Endothelial cell of umbilical vein (primary cell): ENCODE results near the gene LAMA5. TPM values are rescaled to one million over a fixed set of nuclear protein-coding genes. Genes with fewer than 3 reads are reported as not detected.

ENCODE experiments used
- BruUV-seq: library from RNA; stranded (reverse); fragments of 400-500 nt; replicated peaks from 2 replicates; lab custom pipeline; 2021; lab: Mats Ljungman, UMichigan
- CTCF ChIA-PET: fragments of 300-600, 350-600 bp; sonication (Branson Sonifier 250); formaldehyde crosslinking; loops from one replicate; lab custom pipeline; 2021; ENCODE audit warnings: antibody characterized with exemption, inconsistent platforms; lab: Charles Lee
- POLR2A ChIA-PET: fragments of 300-600, 350-600 bp; sonication (Branson Sonifier 250); formaldehyde crosslinking; loops from one replicate; lab custom pipeline; 2021; ENCODE audit warnings: antibody characterized with exemption, inconsistent platforms; lab: Charles Lee
- DNase-seq: peaks from one replicate; pipeline ENCODE4 v3.0.0-alpha.2; 2011; ENCODE audit warnings: low read depth, low spot score
- FAIRE-seq: peaks from 2 replicates; lab custom pipeline; 2011; peaks lifted over from hg19 to GRCh38; lab: Jason Lieb, UNC
- H2AFZ ChIP-seq: 2 replicates; pipeline ENCODE4 v1.6.0; 2012; ENCODE audit warnings: low read depth, low read length, control low read depth, inconsistent platforms
- H3K27ac ChIP-seq: 2 replicates; pipeline ENCODE4 v1.5.1; 2011; ENCODE audit warnings: low read depth, mild to moderate bottlenecking, control low read depth, low read length, moderate library complexity; ENCODE audit not compliant: insufficient read depth
- H3K27me3 ChIP-seq, 2 experiments: 2 replicates each; pipeline versions ENCODE4 v1.6.0 to v1.6.1; 2011; ENCODE audit warnings: low read length in 2 of 2, mixed read lengths in 1 of 2; ENCODE audit not compliant: control insufficient read depth in 2 of 2, insufficient read depth in 2 of 2
- H3K36me3 ChIP-seq, 2 experiments: 2 replicates in 1 of 2; 3 replicates in 1 of 2; pipeline ENCODE4 v1.5.1; 2011; ENCODE audit warnings: low read length in 2 of 2, mild to moderate bottlenecking in 1 of 2, moderate library complexity in 1 of 2; ENCODE audit not compliant: control insufficient read depth in 2 of 2, insufficient read depth in 2 of 2; ENCODE audit errors: extremely low read depth in 1 of 2
- H3K4me1 ChIP-seq: 3 replicates; pipeline ENCODE4 v1.5.1; 2011; ENCODE audit warnings: mild to moderate bottlenecking, low read length; ENCODE audit not compliant: control insufficient read depth, insufficient read depth; ENCODE audit errors: extremely low read depth
- H3K4me2 ChIP-seq: 2 replicates; pipeline ENCODE4 v1.6.1; 2011; ENCODE audit warnings: low read length, control low read depth, mixed read lengths; ENCODE audit not compliant: insufficient read depth
- H3K4me3 ChIP-seq, 3 experiments: fragments of 200-600 bp in 1 of 3; sonication (generic), shearing (Covaris generic) in 1 of 3; replicated peaks in 1 of 3; 2 replicates each; pipeline ENCODE4 v1.5.1; 2011 to 2016; ENCODE audit warnings: control low read depth in 3 of 3, low read length in 3 of 3, mild to moderate bottlenecking in 2 of 3, inconsistent platforms in 1 of 3, low read depth in 1 of 3, moderate library complexity in 1 of 3; ENCODE audit not compliant: insufficient read depth in 1 of 3
- H3K79me2 ChIP-seq: 2 replicates; pipeline ENCODE4 v1.6.0; 2012; ENCODE audit warnings: low read length, inconsistent platforms; ENCODE audit not compliant: control insufficient read depth, insufficient read depth
- H3K9ac ChIP-seq: replicated peaks from 2 replicates; pipeline ENCODE3; 2011; ENCODE audit warnings: low read length, control low read depth; ENCODE audit not compliant: insufficient read depth; ENCODE audit errors: extremely low read depth
- H3K9me1 ChIP-seq: replicated peaks from 3 replicates; pipeline ENCODE4 v1.6.0; 2011; ENCODE audit warnings: mild to moderate bottlenecking, low read length; ENCODE audit not compliant: control insufficient read depth, insufficient read depth; ENCODE audit errors: extremely low read depth
- H3K9me3 ChIP-seq: replicated peaks from 2 replicates; pipeline ENCODE4 v1.5.1; 2012; ENCODE audit warnings: low read length, inconsistent platforms; ENCODE audit not compliant: control insufficient read depth, insufficient read depth
- H4K20me1 ChIP-seq: replicated peaks from 2 replicates; pipeline ENCODE3; 2011; ENCODE audit warnings: mild to moderate bottlenecking, low read length; ENCODE audit not compliant: control insufficient read depth, insufficient read depth; ENCODE audit errors: extremely low read depth
- EZH2 ChIP-seq: IDR thresholded peaks from 2 replicates; pipeline ENCODE4 v1.6.1; 2012; ENCODE audit warnings: borderline replicate concordance, low read depth, mild to moderate bottlenecking, moderate library complexity, low read length, inconsistent platforms; ENCODE audit not compliant: severe bottlenecking
- FOS ChIP-seq: IDR thresholded peaks from 2 replicates; pipeline ENCODE4 v1.6.1; 2011; ENCODE audit warnings: mild to moderate bottlenecking, low read length, moderate library complexity, borderline replicate concordance; ENCODE audit not compliant: insufficient read depth
- GATA2 ChIP-seq: IDR thresholded peaks from 2 replicates; pipeline ENCODE4 v1.7.0; 2011; ENCODE audit warnings: low read depth, mild to moderate bottlenecking, moderate library complexity, mixed read lengths, low read length; ENCODE audit not compliant: insufficient read length, insufficient read depth
- JUN ChIP-seq: IDR thresholded peaks from 2 replicates; pipeline ENCODE4 v1.6.1; 2011; ENCODE audit warnings: borderline replicate concordance, low read depth; ENCODE audit not compliant: insufficient read length, insufficient read depth
- MYC ChIP-seq: IDR thresholded peaks from one replicate; pipeline ENCODE4 v1.6.1; 2011; ENCODE audit warnings: mild to moderate bottlenecking, low read depth, low read length
- POLR2A ChIP-seq: IDR thresholded peaks from 2 replicates; pipeline ENCODE4 v1.6.1; 2012; ENCODE audit warnings: low read depth, mild to moderate bottlenecking, control low read depth, low read length
- POLR2AphosphoS5 ChIP-seq: IDR thresholded peaks from 2 replicates; pipeline ENCODE4 v1.6.1; 2012; ENCODE audit warnings: low read depth, mild to moderate bottlenecking, control low read depth, low read length, moderate library complexity; ENCODE audit not compliant: insufficient read depth
- dilution Hi-C: fragments of 300-500 bp; cut with MboI; formaldehyde crosslinking; loops from one replicate; pipeline ENCODE4 v1.15.0; 2019; ENCODE audit warnings: low sequenced_read_pairs; ENCODE audit not compliant: extremely low pct_ligation_motif_present
- intact Hi-C: fragments of 100-400 bp; cut with micrococcal nuclease; formaldehyde crosslinking; loops from one replicate; pipeline ENCODE4 v1.10.0; 2022
- polyA plus RNA-seq, 4 experiments: library from polyadenylated mRNA; depleted of rRNA in 3 of 4; stranded (reverse) in 3 of 4; unstranded in 1 of 4; fragments of >200 nt; gene quantifications; 2 replicates each; pipeline versions ENCODE4 v1.2.1 to v1.2.3, GENCODE V29; 2011 to 2012; ENCODE audit warnings: missing spikeins in 1 of 4
- total RNA-seq: library from RNA; stranded (reverse); gene quantifications from 2 replicates; pipeline ENCODE4 v1.2.3, GENCODE V29; 2021
- TF ChIP-seq, protein P1 (sequence below): IDR thresholded peaks from 2 replicates; pipeline ENCODE4 v1.6.1; 2011; ENCODE audit not compliant: insufficient read depth, insufficient read length
- TF ChIP-seq, protein P2 (sequence below), 2 donors: IDR thresholded peaks; 1 replicate in 1 of 2; 2 replicates in 1 of 2; pipeline ENCODE4 v1.5.1; 2011; ENCODE audit warnings: low read length in 2 of 2, mild to moderate bottlenecking in 2 of 2, moderate library complexity in 2 of 2, control low read depth in 1 of 2, inconsistent platforms in 1 of 2, low read depth in 1 of 2; ENCODE audit not compliant: insufficient read depth in 1 of 2; ENCODE audit errors: extremely low read depth in 1 of 2

The LAMA5 gene
- total and polyA plus RNA-seq, 2 donors (not counting 3 experiments of a cell fraction or from before 2014, with no cell fraction given) = 24.0 to 145 TPM

- Histone ChIP-seq H4K20me1 (no peaks in the 10 kb centered on the region), H3K9me1 (no peaks in the 10 kb centered on the region), H3K79me2 (peaks cover 50% of the 10 kb centered on the region), H3K27ac (no peak overlapping the region), H3K9me3 (no peaks in the 10 kb centered on the region), H2AFZ (no peak overlapping the region), H3K36me3 (peaks cover 2 to 15% of the 10 kb centered on the region in 2 experiments), H3K4me3 (no peak overlapping the region), H3K4me1 (peaks cover 26% of the 10 kb centered on the region), H3K27me3 (no peaks in the 10 kb centered on the region), H3K4me2 (no peak overlapping the region), H3K9ac (no peak overlapping the region)
- dilution Hi-C loops (no loop called here), intact Hi-C loops (no loop called here)
- FAIRE-seq (no peak), DNase-seq (no peak)
- BruUV-seq = no TSS peak
- CTCF ChIA-PET = interaction anchor here (0.9 kb wide), 1 partner anchor 30 kb away, joined by 3 read pairs; no protein-coding TSS in a partner anchor
- POLR2A ChIA-PET = no interaction called here
- TF ChIP-seq JUN = no peak
- no peak for TF ChIP-seq EZH2
- TF ChIP-seq MYC = no peak
- no peak for TF ChIP-seq POLR2AphosphoS5
- TF ChIP-seq GATA2 = no peak
- TF ChIP-seq FOS = no peak
- TF ChIP-seq, protein P1, sequence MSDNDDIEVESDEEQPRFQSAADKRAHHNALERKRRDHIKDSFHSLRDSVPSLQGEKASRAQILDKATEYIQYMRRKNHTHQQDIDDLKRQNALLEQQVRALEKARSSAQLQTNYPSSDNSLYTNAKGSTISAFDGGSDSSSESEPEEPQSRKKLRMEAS = no peak
- TF ChIP-seq, protein P2, sequence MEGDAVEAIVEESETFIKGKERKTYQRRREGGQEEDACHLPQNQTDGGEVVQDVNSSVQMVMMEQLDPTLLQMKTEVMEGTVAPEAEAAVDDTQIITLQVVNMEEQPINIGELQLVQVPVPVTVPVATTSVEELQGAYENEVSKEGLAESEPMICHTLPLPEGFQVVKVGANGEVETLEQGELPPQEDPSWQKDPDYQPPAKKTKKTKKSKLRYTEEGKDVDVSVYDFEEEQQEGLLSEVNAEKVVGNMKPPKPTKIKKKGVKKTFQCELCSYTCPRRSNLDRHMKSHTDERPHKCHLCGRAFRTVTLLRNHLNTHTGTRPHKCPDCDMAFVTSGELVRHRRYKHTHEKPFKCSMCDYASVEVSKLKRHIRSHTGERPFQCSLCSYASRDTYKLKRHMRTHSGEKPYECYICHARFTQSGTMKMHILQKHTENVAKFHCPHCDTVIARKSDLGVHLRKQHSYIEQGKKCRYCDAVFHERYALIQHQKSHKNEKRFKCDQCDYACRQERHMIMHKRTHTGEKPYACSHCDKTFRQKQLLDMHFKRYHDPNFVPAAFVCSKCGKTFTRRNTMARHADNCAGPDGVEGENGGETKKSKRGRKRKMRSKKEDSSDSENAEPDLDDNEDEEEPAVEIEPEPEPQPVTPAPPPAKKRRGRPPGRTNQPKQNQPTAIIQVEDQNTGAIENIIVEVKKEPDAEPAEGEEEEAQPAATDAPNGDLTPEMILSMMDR (IDR thresholded peaks at IDR 0.05; ENCODE audit: extremely low read depth in 1 of 2, insufficient read depth in 1 of 2, low read depth in 1 of 2, low read length in 2 of 2) = no peak
- no peak for TF ChIP-seq POLR2A
These were observed 14.5 kb downstream of the LAMA5 start for GRCh38 chr20:62352402-62353288.
